HCT116 (cell line): Measurements from ENCODE around the gene PLPP7. TPM values are rescaled to one million over a fixed set of nuclear protein-coding genes. Genes with fewer than 3 reads are reported as not detected.

Experiments
- ATAC-seq: fragments of 200-7000 bp; cut with Tn5 transposase; 2 replicates; pipeline ENCODE4 v1.9.1; 2020; ENCODE audit warnings: mild to moderate bottlenecking, moderate library complexity
- BruUV-seq: library from RNA; stranded (reverse); fragments of 400-500 nt; replicated peaks from 2 replicates; lab custom pipeline; 2021; lab: Mats Ljungman, UMichigan
- CTCF ChIA-PET: fragments of 300-600 bp; sonication (Branson Sonifier 250); formaldehyde crosslinking; loops from one replicate; lab custom pipeline; 2021; ENCODE audit warnings: antibody characterized with exemption; lab: Charles Lee
- POLR2A ChIA-PET: fragments of 300-600, 350-600 bp; sonication (Branson Sonifier 250); formaldehyde crosslinking; loops from one replicate; lab custom pipeline; 2021; ENCODE audit warnings: antibody characterized with exemption; lab: Charles Lee
- RAD21 ChIA-PET, 2 experiments: fragments of 300-600 bp; sonication (Branson Sonifier 250); formaldehyde crosslinking; loops; one replicate each; lab custom pipeline; 2023; ENCODE audit warnings: low total read pairs in 2 of 2; ENCODE audit not compliant: uncharacterized antibody in 2 of 2, unreplicated experiment in 2 of 2, low non-redundant PET in 1 of 2; lab: Charles Lee
- DNase-seq: peaks from one replicate; pipeline ENCODE4 v3.0.0-alpha.2; 2010; ENCODE audit warnings: low read depth, low spot score
- H2AFZ ChIP-seq: fragments of 200-600 bp; shearing (Covaris generic), sonication (generic); 2 replicates; pipeline ENCODE4 v1.6.1; 2017; ENCODE audit warnings: low read depth, mixed run types, mixed read lengths, antibody characterized with exemption, low read length; ENCODE audit not compliant: poor library complexity, severe bottlenecking
- H3K27ac ChIP-seq: 2 replicates; pipeline ENCODE4 v1.5.1; 2012; ENCODE audit warnings: low read depth, low read length
- H3K27me3 ChIP-seq: fragments of 200-600 bp; sonication (generic); 2 replicates; pipeline ENCODE4 v1.6.1; 2016; ENCODE audit warnings: mixed run types, low read length, mixed read lengths; ENCODE audit not compliant: insufficient read depth
- H3K36me3 ChIP-seq, 2 experiments: fragments of 200-500 bp in 1 of 2; fragments of 200-600 bp in 1 of 2; sonication (Bioruptor generic) in 1 of 2; sonication (generic) in 1 of 2; 2 replicates each; pipeline versions ENCODE4 v1.5.1 to v1.6.1; 2014 to 2016; ENCODE audit warnings: low read length in 2 of 2, inconsistent platforms in 1 of 2, mixed read lengths in 1 of 2, mixed run types in 1 of 2; ENCODE audit not compliant: insufficient read depth in 2 of 2, control insufficient read depth in 1 of 2
- H3K4me1 ChIP-seq, 2 experiments: fragments of 200-600 bp in 1 of 2; sonication (generic) in 1 of 2; 2 replicates each; pipeline versions ENCODE4 v1.5.1 to v1.6.1; 2012 to 2017; ENCODE audit warnings: low read length in 2 of 2, inconsistent platforms in 1 of 2, mild to moderate bottlenecking in 1 of 2, mixed read lengths in 1 of 2, mixed run types in 1 of 2, moderate library complexity in 1 of 2; ENCODE audit not compliant: insufficient read depth in 2 of 2, control insufficient read depth in 1 of 2
- H3K4me2 ChIP-seq: fragments of 200-600 bp; sonication (generic); 2 replicates; pipeline ENCODE4 v1.6.1; 2017; ENCODE audit warnings: mixed run types, low read length, mixed read lengths
- H3K4me3 ChIP-seq, 2 experiments: fragments of 200-600 bp in 1 of 2; sonication (generic) in 1 of 2; replicated peaks in 1 of 2; 2 replicates each; pipeline ENCODE4 v1.5.1; 2011 to 2016; ENCODE audit warnings: low read length in 2 of 2, control low read depth in 1 of 2, low read depth in 1 of 2, mild to moderate bottlenecking in 1 of 2, mixed read lengths in 1 of 2, mixed run types in 1 of 2
- H3K79me2 ChIP-seq: fragments of 200-600 bp; sonication (generic); 2 replicates; pipeline ENCODE4 v1.6.1; 2017; ENCODE audit warnings: mild to moderate bottlenecking, mixed run types, low read length, moderate library complexity, mixed read lengths; ENCODE audit not compliant: insufficient read depth
- H3K9ac ChIP-seq: fragments of 200-600 bp; sonication (generic); 2 replicates; pipeline ENCODE4 v1.6.1; 2016; ENCODE audit warnings: low read length, mixed read lengths
- H3K9me2 ChIP-seq: fragments of 200-600 bp; sonication (generic), shearing (Covaris generic); 2 replicates; pipeline ENCODE4 v1.6.1; 2017; ENCODE audit warnings: mixed run types, mild to moderate bottlenecking, moderate library complexity; ENCODE audit not compliant: insufficient read depth
- H3K9me3 ChIP-seq, 2 experiments: fragments of 200-500 bp in 1 of 2; fragments of 200-600 bp in 1 of 2; sonication (Bioruptor generic) in 1 of 2; sonication (generic) in 1 of 2; 2 replicates each; pipeline ENCODE4 v1.6.1; 2014 to 2017; ENCODE audit warnings: low read length in 2 of 2, mixed read lengths in 2 of 2, inconsistent platforms in 1 of 2, low read depth in 1 of 2, mild to moderate bottlenecking in 1 of 2, mixed run types in 1 of 2, moderate library complexity in 1 of 2; ENCODE audit not compliant: control insufficient read depth in 1 of 2, insufficient read depth in 1 of 2
- H4K20me1 ChIP-seq: fragments of 200-600 bp; sonication (generic), shearing (Covaris generic); 2 replicates; pipeline ENCODE4 v1.6.1; 2017; ENCODE audit warnings: mixed run types, mild to moderate bottlenecking, moderate library complexity; ENCODE audit not compliant: insufficient read depth
- CBX3 ChIP-seq: IDR thresholded peaks from 2 replicates; pipeline ENCODE4 v1.6.1; 2012; ENCODE audit warnings: low read depth
- CEBPB ChIP-seq: IDR thresholded peaks from 2 replicates; pipeline ENCODE4 v1.6.1; 2012; ENCODE audit warnings: low read depth
- ELF1 ChIP-seq: IDR thresholded peaks from 2 replicates; pipeline ENCODE4 v1.6.1; 2012; ENCODE audit warnings: low read depth, borderline replicate concordance
- EZH2 ChIP-seq: fragments of 200-600 bp; sonication (generic); IDR thresholded peaks from 2 replicates; pipeline ENCODE4 v1.6.1; 2017; ENCODE audit warnings: antibody characterized with exemption, mixed run types
- EZH2phosphoT487 ChIP-seq: fragments of 200-600 bp; IDR thresholded peaks from 2 replicates; pipeline ENCODE4 v1.6.1; 2018; ENCODE audit warnings: antibody characterized with exemption, borderline replicate concordance
- JUND ChIP-seq: IDR thresholded peaks from 2 replicates; pipeline ENCODE4 v1.6.1; 2012
- POLR2A ChIP-seq: IDR thresholded peaks from 2 replicates; pipeline ENCODE4 v1.7.0; 2011; ENCODE audit warnings: borderline replicate concordance; ENCODE audit not compliant: insufficient read depth, insufficient read length; ENCODE audit errors: extremely low read depth
- POLR2AphosphoS5 ChIP-seq: IDR thresholded peaks from 2 replicates; pipeline ENCODE4 v1.6.1; 2011; ENCODE audit warnings: mild to moderate bottlenecking, low read depth, low read length, moderate library complexity
- RAD21 ChIP-seq: IDR thresholded peaks from 2 replicates; pipeline ENCODE4 v1.6.1; 2012; ENCODE audit warnings: low read depth, mild to moderate bottlenecking
- SIN3A ChIP-seq: IDR thresholded peaks from 2 replicates; pipeline ENCODE4 v1.6.1; 2012; ENCODE audit warnings: low read depth
- SP1 ChIP-seq: IDR thresholded peaks from 2 replicates; pipeline ENCODE4 v1.6.1; 2012; ENCODE audit warnings: low read depth
- SRF ChIP-seq: IDR thresholded peaks from 2 replicates; pipeline ENCODE4 v1.6.1; 2012; ENCODE audit warnings: low read depth
- TCF7L2 ChIP-seq: IDR thresholded peaks from 2 replicates; pipeline ENCODE4 v1.7.0; 2011; ENCODE audit warnings: borderline replicate concordance, inconsistent platforms; ENCODE audit not compliant: insufficient read depth, insufficient read length; ENCODE audit errors: extremely low read depth
- YY1 ChIP-seq: IDR thresholded peaks from 2 replicates; pipeline ENCODE4 v1.6.1; 2011; ENCODE audit warnings: low read length, low read depth, moderate library complexity, mild to moderate bottlenecking; ENCODE audit not compliant: insufficient replicate concordance; ENCODE audit errors: extremely low read depth
- ZFX ChIP-seq: fragments of 450-650 bp; IDR thresholded peaks from 2 replicates; pipeline ENCODE4 v1.6.1; 2017
- intact Hi-C: fragments of 100-400 bp; cut with micrococcal nuclease; formaldehyde crosslinking; loops from 2 replicates; pipeline ENCODE4 v1.10.0; 2022
- total RNA-seq: library from RNA; stranded (reverse); gene quantifications from one replicate; pipeline ENCODE4 v1.2.1, GENCODE V29; 2021; ENCODE audit not compliant: unreplicated experiment
- TF ChIP-seq, protein P1 (sequence below): IDR thresholded peaks from 2 replicates; pipeline ENCODE4 v1.6.1; 2012; ENCODE audit warnings: low read depth
- TF ChIP-seq, protein P2 (sequence below): IDR thresholded peaks from 2 replicates; pipeline ENCODE4 v1.6.1; 2012
- TF ChIP-seq, protein P3 (sequence below): IDR thresholded peaks from 2 replicates; pipeline ENCODE4 v1.6.1; 2011; ENCODE audit warnings: mild to moderate bottlenecking, low read length, moderate library complexity; ENCODE audit not compliant: insufficient replicate concordance; ENCODE audit errors: extremely low read depth

PLPP7 gene
- total RNA-seq, 1 experiment from 2014 or later: 0.37 TPM

DNA sequence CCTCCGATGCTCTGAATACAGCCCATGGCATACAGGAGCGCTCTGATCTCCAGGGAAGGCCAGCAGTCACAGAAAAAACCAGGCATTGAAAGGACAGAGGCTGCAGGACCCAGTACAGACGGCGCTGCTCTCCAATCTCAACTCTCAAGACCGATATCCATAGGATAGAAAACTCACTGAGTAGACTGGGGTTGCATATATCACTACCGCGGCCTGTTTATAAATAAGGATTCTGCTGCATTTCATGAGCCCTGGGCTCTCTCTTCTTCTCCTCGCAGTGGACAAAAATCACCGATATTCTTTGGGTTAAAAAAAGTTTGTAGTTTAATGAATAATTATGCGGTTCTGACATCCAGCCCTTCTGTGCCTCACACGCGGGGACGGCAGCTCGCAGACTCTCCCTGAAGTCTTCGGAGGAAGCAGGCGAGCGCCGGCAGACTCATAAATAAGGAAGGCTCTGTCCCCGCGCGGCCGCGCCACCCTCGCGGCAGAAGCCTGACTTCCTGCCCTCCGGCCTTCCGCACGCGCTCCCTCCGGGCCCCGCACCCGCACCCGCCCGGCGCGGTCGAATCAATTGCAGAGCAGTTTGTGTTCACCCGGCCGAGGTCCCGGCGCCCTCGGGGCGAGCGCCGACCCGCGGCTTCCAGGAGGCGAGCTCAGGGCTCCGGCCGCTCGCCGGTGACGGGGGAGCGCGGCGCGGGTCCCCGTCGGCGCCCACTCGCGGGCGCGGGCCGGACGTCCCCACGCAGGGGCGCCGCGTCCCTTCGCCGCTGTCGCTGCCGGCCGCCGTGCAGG lies 13.2 kb upstream of the PLPP7 start, which contains the start of gene FAM78A:
Gene FAM78A, minus strand, starts transcription at position 417 of the 795 bp plus-strand sequence. Its CDS starts 331 bp downstream, at position 86.
- BruUV-seq: no TSS peak
- ChIA-PET CTCF (no interaction called here), RAD21 (no interaction called here), POLR2A (no interaction called here)
- intact Hi-C loops: no loop called here
- ATAC-seq: no peak
- Histone ChIP-seq H3K9ac (peak within 1 kb of the TSS; percentile 50), H3K79me2 (no peaks in the 10 kb centered on the region), H2AFZ (no peak within 1 kb of the TSS), H3K4me3 (peak within 1 kb of the TSS; percentile 41 to 62), H3K4me1 (peaks cover 0 to 8% of the 10 kb centered on the region in 2 experiments; a peak in 1 of 4 replicates), H3K27me3 (no peaks in the 10 kb centered on the region), H3K9me2 (no peaks in the 10 kb centered on the region), H4K20me1 (no peaks in the 10 kb centered on the region), H3K9me3 (no peaks in the 10 kb centered on the region), H3K4me2 (peak within 1 kb of the TSS; percentile 83), H3K27ac (peak within 1 kb of the TSS; percentile 40; the same call in 1 of the 2 replicates), H3K36me3 (no peaks in the 10 kb centered on the region)
- no peak for DNase-seq
- TF ChIP-seq, protein P1, sequence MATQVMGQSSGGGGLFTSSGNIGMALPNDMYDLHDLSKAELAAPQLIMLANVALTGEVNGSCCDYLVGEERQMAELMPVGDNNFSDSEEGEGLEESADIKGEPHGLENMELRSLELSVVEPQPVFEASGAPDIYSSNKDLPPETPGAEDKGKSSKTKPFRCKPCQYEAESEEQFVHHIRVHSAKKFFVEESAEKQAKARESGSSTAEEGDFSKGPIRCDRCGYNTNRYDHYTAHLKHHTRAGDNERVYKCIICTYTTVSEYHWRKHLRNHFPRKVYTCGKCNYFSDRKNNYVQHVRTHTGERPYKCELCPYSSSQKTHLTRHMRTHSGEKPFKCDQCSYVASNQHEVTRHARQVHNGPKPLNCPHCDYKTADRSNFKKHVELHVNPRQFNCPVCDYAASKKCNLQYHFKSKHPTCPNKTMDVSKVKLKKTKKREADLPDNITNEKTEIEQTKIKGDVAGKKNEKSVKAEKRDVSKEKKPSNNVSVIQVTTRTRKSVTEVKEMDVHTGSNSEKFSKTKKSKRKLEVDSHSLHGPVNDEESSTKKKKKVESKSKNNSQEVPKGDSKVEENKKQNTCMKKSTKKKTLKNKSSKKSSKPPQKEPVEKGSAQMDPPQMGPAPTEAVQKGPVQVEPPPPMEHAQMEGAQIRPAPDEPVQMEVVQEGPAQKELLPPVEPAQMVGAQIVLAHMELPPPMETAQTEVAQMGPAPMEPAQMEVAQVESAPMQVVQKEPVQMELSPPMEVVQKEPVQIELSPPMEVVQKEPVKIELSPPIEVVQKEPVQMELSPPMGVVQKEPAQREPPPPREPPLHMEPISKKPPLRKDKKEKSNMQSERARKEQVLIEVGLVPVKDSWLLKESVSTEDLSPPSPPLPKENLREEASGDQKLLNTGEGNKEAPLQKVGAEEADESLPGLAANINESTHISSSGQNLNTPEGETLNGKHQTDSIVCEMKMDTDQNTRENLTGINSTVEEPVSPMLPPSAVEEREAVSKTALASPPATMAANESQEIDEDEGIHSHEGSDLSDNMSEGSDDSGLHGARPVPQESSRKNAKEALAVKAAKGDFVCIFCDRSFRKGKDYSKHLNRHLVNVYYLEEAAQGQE: no peak
- TF ChIP-seq, protein P2, sequence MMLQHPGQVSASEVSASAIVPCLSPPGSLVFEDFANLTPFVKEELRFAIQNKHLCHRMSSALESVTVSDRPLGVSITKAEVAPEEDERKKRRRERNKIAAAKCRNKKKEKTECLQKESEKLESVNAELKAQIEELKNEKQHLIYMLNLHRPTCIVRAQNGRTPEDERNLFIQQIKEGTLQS: no peak
- no peak for TF ChIP-seq SRF
- TF ChIP-seq EZH2: no peak
- TF ChIP-seq, protein P3, sequence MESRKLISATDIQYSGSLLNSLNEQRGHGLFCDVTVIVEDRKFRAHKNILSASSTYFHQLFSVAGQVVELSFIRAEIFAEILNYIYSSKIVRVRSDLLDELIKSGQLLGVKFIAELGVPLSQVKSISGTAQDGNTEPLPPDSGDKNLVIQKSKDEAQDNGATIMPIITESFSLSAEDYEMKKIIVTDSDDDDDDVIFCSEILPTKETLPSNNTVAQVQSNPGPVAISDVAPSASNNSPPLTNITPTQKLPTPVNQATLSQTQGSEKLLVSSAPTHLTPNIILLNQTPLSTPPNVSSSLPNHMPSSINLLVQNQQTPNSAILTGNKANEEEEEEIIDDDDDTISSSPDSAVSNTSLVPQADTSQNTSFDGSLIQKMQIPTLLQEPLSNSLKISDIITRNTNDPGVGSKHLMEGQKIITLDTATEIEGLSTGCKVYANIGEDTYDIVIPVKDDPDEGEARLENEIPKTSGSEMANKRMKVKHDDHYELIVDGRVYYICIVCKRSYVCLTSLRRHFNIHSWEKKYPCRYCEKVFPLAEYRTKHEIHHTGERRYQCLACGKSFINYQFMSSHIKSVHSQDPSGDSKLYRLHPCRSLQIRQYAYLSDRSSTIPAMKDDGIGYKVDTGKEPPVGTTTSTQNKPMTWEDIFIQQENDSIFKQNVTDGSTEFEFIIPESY: no peak
- no peak for TF ChIP-seq JUND
- no peak for TF ChIP-seq POLR2AphosphoS5
- no peak for TF ChIP-seq SP1
- no peak for TF ChIP-seq POLR2A
- TF ChIP-seq ZFX: no peak
- no peak for TF ChIP-seq ELF1
- TF ChIP-seq SIN3A: no peak
- no peak for TF ChIP-seq CBX3
- no peak for TF ChIP-seq CEBPB
- no peak for TF ChIP-seq RAD21
- TF ChIP-seq EZH2phosphoT487: no peak
- no peak for TF ChIP-seq YY1
- no peak for TF ChIP-seq TCF7L2
